ENCODE measurements around the gene ANTXRL. TPM values are rescaled to one million over a fixed set of nuclear protein-coding genes. Genes with fewer than 3 reads are reported as not detected.

ANTXRL gene
- total and polyA plus RNA-seq, 2 of the 8 experiments (the other 6 are each of a cell fraction or from before 2014, with no cell fraction given), result not detected

DNA sequence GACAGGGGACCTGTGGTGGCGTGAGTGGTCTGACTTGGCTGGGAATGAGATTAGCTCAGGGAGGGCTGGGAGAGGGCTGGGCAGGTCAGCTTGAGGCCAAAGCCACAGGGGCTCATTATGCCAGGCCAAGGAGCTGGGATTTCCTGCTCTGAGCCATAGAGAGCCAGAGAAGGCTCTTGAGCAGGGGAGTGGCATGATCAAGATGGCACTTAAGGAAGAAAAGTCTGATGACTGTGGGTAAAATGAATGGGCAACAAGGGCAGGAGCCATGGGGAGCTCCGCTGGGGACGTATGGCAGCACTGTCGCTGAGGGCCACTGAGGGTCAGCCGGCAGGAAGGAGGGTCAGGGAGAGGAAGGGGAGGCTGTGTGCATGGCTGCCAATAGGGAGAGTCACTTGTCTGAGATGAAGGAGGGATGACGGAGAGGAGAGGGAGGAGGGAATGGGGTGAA is 5.8 kb downstream of the ANTXRL start:
- DNase-seq (ENCODE audit: low read depth in 1 of 2, low spot score in 2 of 2) (no peak), FAIRE-seq (no peak)
- Histone ChIP-seq H4K20me1 (replicated peaks in 1 of 2; ENCODE audit: control insufficient read depth in 1 of 2, insufficient read depth in 2 of 2, low read length in 2 of 2) (peaks cover 0 to 5% of the 10 kb centered on the region in 2 experiments), H2BK120ac (replicated peaks; ENCODE audit: low read depth, low read length) (no peak overlapping the region), H3K56ac (replicated peaks; ENCODE audit: insufficient read length, low read depth, low read length) (no peak overlapping the region), H2BK20ac (ENCODE audit: low read length) (no peak overlapping the region), H3K4me1 (replicated peaks in 1 of 4; ENCODE audit: control insufficient read depth in 3 of 4, insufficient read depth in 4 of 4, low read length in 3 of 4) (peaks cover 0 to 7% (median 2%) of the 10 kb centered on the region in 4 experiments; a peak in 1 of 7 replicates), H2AK5ac (ENCODE audit: low read depth, low read length) (peak overlapping the region; percentile 59; the same call in 1 of the 2 replicates), H2AFZ (ENCODE audit: low read length) (no peak overlapping the region), H3K9me3 (ENCODE audit: insufficient read depth in 2 of 2, low read depth in 1 of 2, low read length in 1 of 2) (no peaks in the 10 kb centered on the region), H3K23me2 (ENCODE audit: low read depth, low read length) (peaks cover 5% of the 10 kb centered on the region; the same call in 1 of the 2 replicates), H3K9ac (replicated peaks in 1 of 4; ENCODE audit: extremely low read depth in 1 of 4, low read depth in 3 of 4, low read length in 3 of 4) (no peak overlapping the region), H3K4ac (replicated peaks; ENCODE audit: insufficient read length, low read depth, low read length) (no peak overlapping the region), H3K79me1 (ENCODE audit: low read depth, low read length) (no peaks in the 10 kb centered on the region), H4K5ac (ENCODE audit: insufficient read length, low read depth, low read length) (no peak overlapping the region), H3K4me3 (ENCODE audit: extremely low read depth in 1 of 4, insufficient read depth in 2 of 4, low read depth in 3 of 4, low read length in 4 of 4) (no peak overlapping the region), H3K4me2 (ENCODE audit: insufficient read depth in 1 of 2, low read depth in 2 of 2, low read length in 2 of 2) (no peak overlapping the region), H4K91ac (replicated peaks; ENCODE audit: insufficient read length, low read length) (no peak overlapping the region), H4K8ac (ENCODE audit: extremely low read depth, insufficient read depth, low read length) (no peak overlapping the region; the same call in 1 of the 2 replicates), H3K27me3 (replicated peaks in 1 of 4; ENCODE audit: control insufficient read depth in 3 of 4, extremely low read depth in 1 of 4, insufficient read depth in 3 of 4, low read length in 3 of 4) (no peaks in the 10 kb centered on the region; a peak in 1 of 7 replicates), H3K36me3 (ENCODE audit: control insufficient read depth in 2 of 4, insufficient read depth in 4 of 4, low read length in 3 of 4) (no peaks in the 10 kb centered on the region), H2BK5ac (ENCODE audit: low read depth, low read length) (0 out of 2 replicates have a peak overlapping the region, but pooled peaks have one; percentile 50), H2BK12ac (ENCODE audit: low read depth, low read length) (no peak overlapping the region), H3K79me2 (ENCODE audit: control insufficient read depth in 1 of 2, insufficient read depth in 2 of 2, low read length in 2 of 2) (no peaks in the 10 kb centered on the region), H3K23ac (ENCODE audit: insufficient read length) (no peak overlapping the region), H3K14ac (ENCODE audit: insufficient read length) (no peak overlapping the region), H3K18ac (ENCODE audit: extremely low read depth, low read length) (no peak overlapping the region), H3K27ac (ENCODE audit: low read depth, low read length) (no peak overlapping the region), H2BK15ac (ENCODE audit: low read length) (no peak overlapping the region)
- WGBS, 2 experiments (ENCODE audit: extremely low coverage in 1 of 2, insufficient coverage in 1 of 2, insufficient read length in 1 of 2, insufficient replicate concordance in 2 of 2, low coverage in 1 of 2, low lambda C conversion rate in 2 of 2, missing lambda C conversion rate in 1 of 2), result 84% methylated on average over 6 of the region's 6 CpGs; no CpG with 5 or more reads in 1 of the 2 experiments
- ChIA-PET POLR2A (ENCODE audit: partially characterized antibody) (no interaction called here), CTCF (ENCODE audit: partially characterized antibody) (interaction anchor here (0.9 to 2.1 kb wide), 2 partner anchors 24 to 1088 kb away, joined by 3 to 4 read pairs; no protein-coding TSS in a partner anchor)
- no peak for TF ChIP-seq SAP30 (IDR thresholded peaks at IDR 0.05; ENCODE audit: insufficient read depth, insufficient replicate concordance, low read length)
- TF ChIP-seq SP1 (IDR thresholded peaks at IDR 0.05; ENCODE audit: low read depth, low read length), result no peak
- TF ChIP-seq SIX5 (IDR thresholded peaks at IDR 0.05; ENCODE audit: low read depth, low read length), result no peak
- no peak for TF ChIP-seq TBP (IDR thresholded peaks at IDR 0.05; ENCODE audit: low read depth, low read length)

Measured in H1 (cell line).